ENCODE data around the gene GMDS. TPM values are rescaled to one million over a fixed set of nuclear protein-coding genes. Genes with fewer than 3 reads are reported as not detected.

Gene GMDS
- total RNA-seq, 4 donors from 2014 or later, result 197 to 375 (median 215) TPM

DNA sequence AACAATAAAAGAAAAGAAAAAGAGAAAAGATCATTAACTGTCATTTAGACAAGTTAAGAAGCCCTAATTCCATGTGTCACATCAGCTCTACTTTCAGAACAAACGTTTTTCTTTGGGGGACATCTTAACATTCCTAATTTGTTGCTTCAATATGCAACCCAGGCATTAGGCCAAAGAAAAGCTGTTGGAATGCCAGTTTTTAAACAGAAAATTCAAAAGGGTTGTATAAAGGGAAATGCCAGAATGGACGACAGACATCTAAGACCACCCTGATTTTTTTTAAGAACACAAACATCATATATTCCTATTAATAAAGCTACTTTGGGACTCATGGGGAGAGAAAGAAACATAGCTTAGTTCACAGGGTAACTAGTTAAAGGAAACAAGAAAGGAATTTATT, 315.0 kb downstream of the GMDS start:
- no peak for TF ChIP-seq POLR2A (IDR thresholded peaks at IDR 0.05)
- TF ChIP-seq, protein P1, sequence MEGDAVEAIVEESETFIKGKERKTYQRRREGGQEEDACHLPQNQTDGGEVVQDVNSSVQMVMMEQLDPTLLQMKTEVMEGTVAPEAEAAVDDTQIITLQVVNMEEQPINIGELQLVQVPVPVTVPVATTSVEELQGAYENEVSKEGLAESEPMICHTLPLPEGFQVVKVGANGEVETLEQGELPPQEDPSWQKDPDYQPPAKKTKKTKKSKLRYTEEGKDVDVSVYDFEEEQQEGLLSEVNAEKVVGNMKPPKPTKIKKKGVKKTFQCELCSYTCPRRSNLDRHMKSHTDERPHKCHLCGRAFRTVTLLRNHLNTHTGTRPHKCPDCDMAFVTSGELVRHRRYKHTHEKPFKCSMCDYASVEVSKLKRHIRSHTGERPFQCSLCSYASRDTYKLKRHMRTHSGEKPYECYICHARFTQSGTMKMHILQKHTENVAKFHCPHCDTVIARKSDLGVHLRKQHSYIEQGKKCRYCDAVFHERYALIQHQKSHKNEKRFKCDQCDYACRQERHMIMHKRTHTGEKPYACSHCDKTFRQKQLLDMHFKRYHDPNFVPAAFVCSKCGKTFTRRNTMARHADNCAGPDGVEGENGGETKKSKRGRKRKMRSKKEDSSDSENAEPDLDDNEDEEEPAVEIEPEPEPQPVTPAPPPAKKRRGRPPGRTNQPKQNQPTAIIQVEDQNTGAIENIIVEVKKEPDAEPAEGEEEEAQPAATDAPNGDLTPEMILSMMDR (IDR thresholded peaks at IDR 0.05), result no peak
- H3K36me3 ChIP-seq, result peaks cover 0 to 3% (median 0%) of the 10 kb centered on the region in 3 donors
- no peaks in the 10 kb centered on the region for H3K27me3 ChIP-seq
- no peak overlapping the region for H3K4me3 ChIP-seq
- no peak for DNase-seq
- H3K27ac ChIP-seq, result no peak overlapping the region
- no peaks in the 10 kb centered on the region for H3K9me3 ChIP-seq
- H3K4me1 ChIP-seq, result no peaks in the 10 kb centered on the region

DNA sequence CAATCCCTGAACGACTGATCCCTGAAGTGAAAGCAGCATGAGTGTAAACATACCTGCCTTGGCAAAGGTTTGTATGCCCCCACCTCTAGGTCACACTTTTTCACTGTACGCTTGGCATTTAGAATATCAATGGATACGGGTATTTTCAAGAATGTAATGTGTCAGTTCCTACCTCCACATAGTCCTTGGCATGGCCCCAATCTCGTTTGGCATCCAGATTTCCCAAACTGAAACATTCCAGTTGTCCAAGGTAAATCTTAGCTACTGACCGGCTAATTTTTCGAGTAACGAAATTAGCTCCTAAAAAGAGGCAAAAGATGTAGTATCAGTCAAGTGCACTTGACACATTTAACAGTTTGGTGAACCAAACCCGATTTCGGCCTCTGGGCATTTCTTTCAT, 315.5 kb downstream of the GMDS start:
- Histone ChIP-seq H3K4me3 (no peak overlapping the region), H3K36me3 (peaks cover 0 to 3% (median 0%) of the 10 kb centered on the region in 3 donors), H3K27me3 (no peaks in the 10 kb centered on the region), H3K4me1 (no peaks in the 10 kb centered on the region), H3K27ac (no peak overlapping the region), H3K9me3 (no peaks in the 10 kb centered on the region)
- TF ChIP-seq, protein P1 (IDR thresholded peaks at IDR 0.05), result no peak
- TF ChIP-seq POLR2A (IDR thresholded peaks at IDR 0.05), result no peak
- no peak for DNase-seq

DNA sequence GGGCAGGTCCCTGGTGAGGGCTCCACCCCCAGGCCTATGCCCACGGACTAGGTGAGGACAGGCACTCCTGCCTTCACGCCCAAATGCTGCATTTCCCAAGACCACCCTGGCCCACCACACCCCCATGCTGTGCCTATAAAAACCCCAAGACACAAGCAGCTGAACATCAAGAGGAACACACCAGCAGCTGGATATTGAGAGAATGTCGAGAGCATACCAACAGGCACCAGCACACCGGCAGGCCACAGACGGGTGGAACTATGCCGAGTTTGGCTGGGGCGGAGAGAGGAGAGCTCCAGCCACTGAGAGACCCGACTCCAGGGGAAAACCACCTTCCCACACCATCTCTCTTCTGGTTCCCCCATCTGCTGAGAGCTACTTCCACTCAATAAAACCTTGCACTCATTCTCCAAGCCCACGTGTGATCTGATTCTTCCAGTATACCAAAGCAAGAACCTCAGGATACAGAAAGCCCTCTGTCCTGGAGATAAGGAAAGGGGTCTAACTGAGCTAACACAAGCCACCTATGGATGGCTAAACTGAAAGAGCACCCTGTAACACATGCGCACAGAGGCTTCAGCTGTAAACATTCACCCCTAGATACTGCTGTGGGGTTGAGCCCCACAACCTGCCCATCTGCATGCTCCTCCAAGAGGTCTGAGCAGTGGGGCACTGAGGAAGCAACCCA, 319.5 kb downstream of the GMDS start:
- H3K36me3 ChIP-seq, result peaks cover 0 to 3% (median 0%) of the 10 kb centered on the region in 3 donors
- DNase-seq, result no peak
- no peaks in the 10 kb centered on the region for H3K4me1 ChIP-seq
- no peaks in the 10 kb centered on the region for H3K9me3 ChIP-seq
- H3K27me3 ChIP-seq, result no peaks in the 10 kb centered on the region
- no peak overlapping the region for H3K27ac ChIP-seq
- TF ChIP-seq, protein P1 (IDR thresholded peaks at IDR 0.05), result no peak
- no peak for TF ChIP-seq POLR2A (IDR thresholded peaks at IDR 0.05)
- H3K4me3 ChIP-seq, result no peak overlapping the region

DNA sequence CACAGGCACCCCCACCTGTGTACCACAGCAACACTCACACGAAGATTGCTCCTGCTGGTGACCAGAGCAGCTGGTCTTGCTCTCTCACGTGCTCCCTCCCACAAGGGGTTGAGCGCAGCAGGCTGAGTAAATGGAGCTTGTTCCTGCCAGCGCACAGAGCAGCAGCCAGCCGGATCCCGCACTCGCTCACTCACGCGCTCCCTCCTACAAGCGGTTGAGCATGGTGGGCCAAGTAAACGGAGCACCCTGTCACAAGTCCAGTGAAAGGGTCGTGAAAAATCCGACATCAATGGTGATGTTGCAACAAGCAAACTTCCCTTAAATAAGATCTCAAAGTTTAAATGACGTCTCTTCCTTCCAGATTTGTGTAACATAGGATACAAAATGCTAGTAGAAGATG, 322.0 kb downstream of the GMDS start:
- peaks cover 0 to 3% (median 0%) of the 10 kb centered on the region in 3 donors for H3K36me3 ChIP-seq
- no peaks in the 10 kb centered on the region for H3K9me3 ChIP-seq
- H3K27ac ChIP-seq, result no peak overlapping the region
- no peak for DNase-seq
- no peak for TF ChIP-seq POLR2A (IDR thresholded peaks at IDR 0.05)
- TF ChIP-seq, protein P1 (IDR thresholded peaks at IDR 0.05), result no peak
- H3K4me1 ChIP-seq, result no peaks in the 10 kb centered on the region
- no peak overlapping the region for H3K4me3 ChIP-seq
- no peaks in the 10 kb centered on the region for H3K27me3 ChIP-seq

DNA sequence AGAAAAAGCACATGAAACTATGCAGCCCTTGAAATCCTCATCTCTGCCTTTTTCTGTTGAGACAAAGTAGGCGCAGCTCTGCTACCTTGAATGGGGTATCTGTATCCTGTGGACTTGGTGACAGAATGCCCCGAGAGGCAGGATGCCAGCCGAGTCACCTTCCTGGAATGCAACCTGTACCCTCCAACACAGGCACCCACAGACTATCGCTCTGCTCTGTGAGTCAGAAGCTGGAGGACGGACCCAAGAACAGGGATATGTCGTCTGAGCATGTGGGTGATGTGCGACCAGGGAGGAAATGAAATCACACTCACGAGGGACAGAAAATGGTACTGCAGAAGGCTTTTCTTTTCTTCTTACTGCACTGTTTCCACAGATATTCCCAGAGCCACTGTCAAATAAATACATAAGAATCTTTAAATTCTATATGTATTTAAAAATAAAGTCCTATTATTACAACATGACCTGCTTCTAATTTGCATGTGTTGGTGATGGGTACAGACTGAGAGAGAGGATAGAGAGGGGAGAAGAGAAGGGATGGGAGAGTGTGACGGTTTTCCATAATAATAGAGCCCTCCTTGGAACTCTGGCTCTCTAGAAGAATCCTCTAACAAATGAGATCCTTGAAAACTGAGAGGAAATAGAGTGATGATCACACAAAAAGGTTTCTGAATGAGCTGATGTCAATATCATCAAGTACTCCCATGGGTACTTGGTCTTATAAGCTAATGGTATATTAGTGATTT, 327.6 kb downstream of the GMDS start:
- H3K9me3 ChIP-seq, result no peaks in the 10 kb centered on the region
- DNase-seq, result no peak

More for the DNA sequence above, 327.6 kb downstream of the GMDS start:
- Histone ChIP-seq H3K27me3 (no peaks in the 10 kb centered on the region), H3K27ac (no peak overlapping the region), H3K4me3 (no peak overlapping the region), H3K4me1 (no peaks in the 10 kb centered on the region), H3K36me3 (peaks cover 0 to 6% (median 0%) of the 10 kb centered on the region in 3 donors)
- TF ChIP-seq POLR2A (IDR thresholded peaks at IDR 0.05), result no peak
- TF ChIP-seq, protein P1 (IDR thresholded peaks at IDR 0.05), result no peak

All from Peyer's patch (tissue), 4 donors.